ENCODE data around the gene LRRC3.
"Not testable (repeated sequence)": the region's sequence is repeated elsewhere in the genome, so short reads cannot be mapped to it uniquely, and the experiment has no call there.

Gene LRRC3, protein sequence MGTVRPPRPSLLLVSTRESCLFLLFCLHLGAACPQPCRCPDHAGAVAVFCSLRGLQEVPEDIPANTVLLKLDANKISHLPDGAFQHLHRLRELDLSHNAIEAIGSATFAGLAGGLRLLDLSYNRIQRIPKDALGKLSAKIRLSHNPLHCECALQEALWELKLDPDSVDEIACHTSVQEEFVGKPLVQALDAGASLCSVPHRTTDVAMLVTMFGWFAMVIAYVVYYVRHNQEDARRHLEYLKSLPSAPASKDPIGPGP

DNA sequence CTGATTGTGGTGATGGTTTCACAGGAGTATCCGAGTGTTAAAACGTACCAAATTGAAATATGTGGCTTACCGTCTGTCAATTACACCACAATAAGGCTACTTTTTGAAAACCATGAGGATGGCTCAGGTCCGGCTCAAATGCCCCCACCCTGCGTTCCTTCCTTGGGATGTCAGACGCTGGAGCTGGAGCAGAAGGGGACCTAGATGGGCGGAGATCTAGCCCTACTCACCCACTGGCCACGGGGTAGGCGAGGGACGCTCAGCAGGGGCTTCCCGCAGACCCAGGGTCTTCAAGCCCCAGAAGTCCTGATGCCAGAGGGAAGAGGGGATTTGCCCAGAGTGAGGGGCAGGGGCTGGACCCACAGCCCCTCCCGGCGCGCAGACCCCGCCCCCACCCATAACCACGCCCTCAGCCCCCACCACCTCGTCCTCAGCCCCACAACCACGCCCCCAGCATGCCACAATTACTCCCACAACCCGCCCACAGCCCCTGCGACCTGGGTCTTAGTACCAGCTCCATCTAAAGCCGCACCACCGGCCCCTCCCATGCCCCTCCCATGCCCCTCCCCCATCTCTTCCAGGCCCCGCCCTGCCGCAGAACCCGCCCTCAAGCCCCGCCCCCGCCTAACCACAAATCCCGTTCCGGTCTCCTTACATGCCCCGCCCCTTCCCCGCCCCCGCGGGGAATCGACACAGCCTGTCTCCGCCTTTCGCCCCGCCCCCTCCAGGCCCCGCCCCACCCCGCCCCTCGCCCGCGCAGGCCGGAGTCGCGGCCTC is at the start of gene LRRC3:
Gene LRRC3 (plus strand): TSS at position 764 of the 777 bp plus-strand sequence. CDS start 1,135 bp downstream, outside the sequence.
- DNase-seq (ENCODE audit: low read depth): peak; percentile 53

DNA sequence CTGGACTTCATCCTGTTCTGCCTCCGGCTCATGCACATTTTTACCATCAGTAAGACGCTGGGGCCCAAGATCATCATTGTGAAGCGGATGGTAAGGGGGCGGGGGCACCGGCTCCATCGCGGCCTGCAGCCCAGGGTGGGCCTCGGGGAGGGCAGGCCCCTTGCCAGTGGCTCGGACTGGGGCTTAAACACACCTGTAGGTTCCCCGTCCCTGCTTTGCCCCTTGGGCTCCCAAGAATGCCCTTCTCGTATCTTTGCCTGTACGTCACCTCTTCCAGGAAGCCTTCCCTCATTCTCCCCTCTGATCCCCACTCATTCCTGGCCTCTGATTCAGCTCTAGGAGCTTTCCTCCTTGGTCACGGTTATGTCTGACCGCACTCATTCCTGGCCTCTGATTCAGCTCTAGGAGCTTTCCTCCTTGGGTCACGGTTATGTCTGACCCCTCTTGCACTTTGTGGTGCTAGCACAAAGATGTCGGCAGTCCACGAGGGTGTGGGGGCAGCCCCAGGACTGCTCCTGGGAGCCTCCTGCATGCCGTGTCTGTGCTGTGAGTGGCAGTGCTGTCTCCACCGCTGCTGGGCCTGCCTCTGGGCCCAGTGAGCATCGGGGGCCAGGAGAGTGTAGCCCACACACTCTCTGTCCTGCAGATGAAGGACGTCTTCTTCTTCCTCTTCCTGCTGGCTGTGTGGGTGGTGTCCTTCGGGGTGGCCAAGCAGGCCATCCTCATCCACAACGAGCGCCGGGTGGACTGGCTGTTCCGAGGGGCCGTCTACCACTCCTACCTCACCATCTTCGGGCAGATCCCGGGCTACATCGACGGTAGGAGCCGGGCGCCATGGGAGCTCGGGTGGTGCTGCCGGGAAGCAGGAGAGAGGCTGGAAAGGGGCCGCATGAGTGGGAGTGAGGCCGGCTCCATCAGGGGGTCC is 49.1 kb upstream of the LRRC3 start:
- no peak for DNase-seq (ENCODE audit: low read depth)

DNA sequence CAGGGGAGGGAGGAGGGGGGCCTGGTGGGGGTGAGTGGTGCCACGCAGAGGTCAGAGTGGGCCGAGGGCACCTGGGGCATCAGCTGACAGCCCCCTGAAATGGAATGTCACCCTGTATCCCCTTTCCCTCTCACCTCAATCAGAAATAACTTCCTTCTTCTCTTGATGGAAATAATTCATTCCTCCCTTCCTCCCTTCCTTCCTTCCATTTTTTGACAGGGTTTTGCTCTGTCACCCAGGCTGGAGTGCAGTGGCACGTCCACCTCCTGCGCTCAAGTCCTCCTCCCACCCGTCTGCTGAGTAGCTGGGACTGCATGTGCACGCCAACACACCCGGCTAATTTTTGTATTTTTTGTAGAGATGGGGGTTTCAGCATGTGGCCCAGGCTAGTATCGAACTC is 48.4 kb upstream of the LRRC3 start:
- DNase-seq (ENCODE audit: low read depth): no peak

DNA sequence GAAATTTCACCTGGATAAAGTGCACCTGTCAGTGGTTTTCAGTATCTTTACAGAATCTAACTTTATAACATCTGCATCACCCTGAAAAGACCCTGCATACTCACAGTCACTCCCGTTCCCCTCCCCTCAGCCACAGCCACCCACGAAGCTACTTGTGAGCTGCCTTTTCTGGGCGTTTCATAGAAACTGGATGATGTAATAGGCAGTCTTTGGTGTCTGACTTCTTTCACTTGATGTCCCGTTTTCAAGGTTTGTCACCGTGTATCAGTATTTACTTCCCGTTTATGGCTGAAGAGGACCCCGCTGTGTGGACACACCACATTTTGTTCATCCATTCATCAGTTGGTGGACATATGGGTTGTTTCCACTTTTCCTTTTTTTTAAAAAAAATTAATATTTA is 47.8 kb upstream of the LRRC3 start:
- no peak for DNase-seq (ENCODE audit: low read depth)

DNA sequence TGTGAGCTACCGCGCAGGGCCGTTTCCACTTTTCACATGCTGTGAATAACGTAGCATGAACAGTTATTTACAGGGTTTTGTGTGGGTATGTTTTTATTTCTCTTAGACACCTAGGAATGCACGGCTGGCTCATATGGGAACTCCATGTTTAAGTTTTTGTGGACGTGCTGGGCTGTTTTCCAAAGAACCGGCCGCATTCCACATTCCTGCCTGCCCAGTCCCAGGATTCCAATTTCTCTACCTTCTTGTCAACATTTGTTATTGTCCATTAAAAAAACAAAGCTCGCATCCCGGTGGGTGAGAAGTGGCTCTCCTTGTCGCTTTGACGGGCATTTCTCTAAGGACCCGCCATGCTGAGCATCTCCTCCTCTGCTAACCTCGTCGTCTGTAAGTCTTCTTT is 47.1 kb upstream of the LRRC3 start:
- DNase-seq (ENCODE audit: low read depth): no peak

DNA sequence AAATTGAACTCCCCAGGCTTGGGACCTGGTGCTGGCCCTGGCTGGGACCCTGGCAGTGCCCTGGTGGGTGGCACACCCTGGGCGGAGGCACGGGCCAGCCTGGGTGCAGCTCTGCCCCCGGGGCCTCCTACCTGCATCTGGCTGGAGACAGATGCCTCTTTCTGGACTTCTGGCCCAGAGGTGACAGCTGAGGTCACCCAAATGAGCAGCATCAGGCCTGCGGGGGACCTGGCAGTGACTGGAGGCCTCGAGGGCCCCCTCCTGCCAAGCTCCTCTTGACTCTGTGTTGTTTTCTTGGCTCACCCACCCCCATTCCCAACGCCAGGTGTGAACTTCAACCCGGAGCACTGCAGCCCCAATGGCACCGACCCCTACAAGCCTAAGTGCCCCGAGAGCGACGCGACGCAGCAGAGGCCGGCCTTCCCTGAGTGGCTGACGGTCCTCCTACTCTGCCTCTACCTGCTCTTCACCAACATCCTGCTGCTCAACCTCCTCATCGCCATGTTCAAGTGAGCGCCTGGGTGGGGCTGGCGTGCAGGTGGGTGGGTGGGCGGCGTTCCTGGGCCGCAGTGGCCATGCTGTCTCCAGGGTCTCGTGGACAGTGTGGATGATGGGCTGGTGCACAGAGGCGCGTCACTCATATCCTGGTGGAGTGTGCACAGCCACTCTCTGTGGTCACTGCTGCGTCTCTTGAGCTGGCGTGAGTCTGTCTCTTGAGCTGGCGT is 41.6 kb upstream of the LRRC3 start:
- no peak for DNase-seq (ENCODE audit: low read depth)

DNA sequence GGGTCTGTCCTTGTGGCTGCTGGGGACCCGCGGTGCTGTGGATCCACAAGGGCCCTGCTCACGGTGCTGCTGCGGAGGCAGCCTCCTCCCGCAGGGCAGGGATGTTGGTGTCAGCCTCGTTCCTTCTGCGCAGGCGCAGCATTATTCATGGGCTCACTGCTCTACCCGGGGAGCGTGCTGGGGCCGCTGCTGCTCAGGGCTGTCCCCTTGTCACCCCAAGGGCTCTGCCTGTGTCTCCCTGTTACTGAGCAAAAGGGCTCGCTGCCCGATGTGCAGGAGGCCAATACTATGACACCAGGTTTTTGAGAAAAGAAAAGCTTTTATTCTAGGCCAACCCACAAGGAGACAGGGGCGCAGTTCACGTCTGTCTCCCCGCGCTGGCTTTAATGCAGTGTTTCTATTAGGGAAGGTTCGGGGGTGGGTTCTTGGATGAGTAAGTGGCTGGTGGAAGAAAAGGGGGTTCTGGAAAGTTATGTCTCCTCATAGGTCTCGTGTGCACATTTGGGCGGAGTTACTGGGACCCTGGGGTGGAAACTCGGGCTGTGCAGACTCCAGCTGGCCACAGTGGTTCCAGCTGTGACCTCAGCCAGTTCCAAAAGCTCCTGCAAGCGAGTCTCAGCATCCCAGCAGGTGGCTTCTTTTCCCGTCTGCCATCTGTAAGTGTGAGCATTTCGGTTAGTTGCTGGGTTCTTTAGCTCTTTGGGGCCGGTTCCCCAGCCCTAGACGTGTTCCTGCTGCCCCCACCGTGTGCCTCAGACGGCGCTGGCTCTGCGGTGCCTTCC is 40.8 kb upstream of the LRRC3 start:
- DNase-seq (ENCODE audit: low read depth): no peak

DNA sequence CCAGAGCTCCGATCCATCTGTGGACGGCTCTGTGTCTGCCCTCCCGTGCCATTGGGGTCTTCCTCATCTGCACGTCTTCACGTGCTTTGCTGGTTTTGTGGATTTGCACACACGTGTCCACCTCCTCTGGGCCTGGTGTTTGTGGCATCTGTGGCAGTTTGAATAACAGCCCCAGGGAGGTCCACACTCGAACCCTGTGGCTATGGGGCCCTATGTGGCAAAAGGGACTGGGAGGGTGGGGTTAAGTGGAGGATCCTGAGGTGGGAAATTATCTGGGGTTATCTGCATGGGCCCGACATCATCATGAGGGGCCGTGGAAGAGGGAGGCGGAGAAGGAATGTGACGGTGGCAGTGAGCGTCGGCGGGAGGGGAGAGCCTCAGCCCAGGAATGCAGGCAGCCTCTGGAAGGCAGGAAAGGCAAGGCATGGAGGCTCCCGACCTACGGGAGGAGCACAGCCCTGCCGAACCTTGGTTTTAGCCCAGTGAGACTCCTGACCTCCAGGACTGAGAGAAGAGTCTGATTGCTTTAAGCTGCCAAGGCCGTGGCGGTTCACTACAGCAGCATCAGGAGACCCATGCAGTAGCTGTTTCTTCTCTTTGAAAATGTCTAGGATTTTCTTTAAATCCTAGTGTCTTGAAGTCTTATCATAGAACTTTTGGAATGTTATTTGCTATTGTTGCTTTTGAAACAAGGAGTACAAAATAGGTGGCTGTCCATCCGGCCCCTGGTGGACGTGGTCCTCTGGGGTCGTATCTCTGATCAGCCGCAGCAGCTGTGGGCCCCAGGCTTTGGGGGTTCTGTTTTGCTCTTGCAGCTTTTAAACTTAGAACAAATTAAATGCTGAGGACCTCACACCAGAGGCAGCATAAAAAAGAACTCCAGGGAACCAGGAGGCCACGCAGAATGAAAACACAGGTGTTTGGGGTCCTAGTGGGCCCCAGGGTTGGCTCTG is 40.0 kb upstream of the LRRC3 start:
- no peak for DNase-seq (ENCODE audit: low read depth)

DNA sequence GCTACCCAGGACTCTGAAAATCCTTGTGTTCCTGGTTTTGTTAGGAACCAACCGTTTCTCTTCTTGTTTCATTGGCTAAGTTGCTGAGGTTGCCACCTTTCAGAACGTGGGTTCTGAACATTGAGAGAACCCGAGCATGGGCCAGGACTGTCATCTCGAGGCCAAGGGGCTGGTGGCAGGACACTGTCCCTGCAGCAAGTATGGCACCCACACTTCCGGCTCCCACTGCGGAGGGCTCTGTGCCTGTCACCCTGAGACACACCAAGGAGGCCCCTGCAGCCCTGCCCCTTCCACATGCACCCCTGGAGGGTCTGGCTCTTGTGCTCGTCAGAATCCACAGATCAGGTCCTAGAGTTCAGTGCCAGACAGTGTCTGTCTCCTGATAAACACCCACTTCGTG is 39.1 kb upstream of the LRRC3 start:
- DNase-seq (ENCODE audit: low read depth): no peak

DNA sequence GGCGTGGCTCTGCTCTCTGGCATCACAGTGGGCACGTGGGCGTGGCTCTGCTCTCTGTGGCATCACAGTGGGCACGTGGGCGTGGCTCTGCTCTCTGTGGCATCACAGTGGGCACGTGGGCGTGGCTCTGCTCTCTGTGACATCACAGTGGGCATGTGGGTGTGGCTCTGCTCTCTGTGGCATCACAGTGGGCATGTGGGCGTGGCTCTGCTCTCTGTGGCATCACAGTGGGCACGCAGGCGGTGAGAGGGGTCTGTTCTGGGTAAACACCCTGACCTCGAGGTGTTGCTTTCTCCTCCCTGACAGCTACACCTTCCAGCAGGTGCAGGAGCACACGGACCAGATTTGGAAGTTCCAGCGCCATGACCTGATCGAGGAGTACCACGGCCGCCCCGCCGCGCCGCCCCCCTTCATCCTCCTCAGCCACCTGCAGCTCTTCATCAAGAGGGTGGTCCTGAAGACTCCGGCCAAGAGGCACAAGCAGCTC is 37.6 kb upstream of the LRRC3 start:
- not testable (repeated sequence) for DNase-seq (ENCODE audit: low read depth)

DNA sequence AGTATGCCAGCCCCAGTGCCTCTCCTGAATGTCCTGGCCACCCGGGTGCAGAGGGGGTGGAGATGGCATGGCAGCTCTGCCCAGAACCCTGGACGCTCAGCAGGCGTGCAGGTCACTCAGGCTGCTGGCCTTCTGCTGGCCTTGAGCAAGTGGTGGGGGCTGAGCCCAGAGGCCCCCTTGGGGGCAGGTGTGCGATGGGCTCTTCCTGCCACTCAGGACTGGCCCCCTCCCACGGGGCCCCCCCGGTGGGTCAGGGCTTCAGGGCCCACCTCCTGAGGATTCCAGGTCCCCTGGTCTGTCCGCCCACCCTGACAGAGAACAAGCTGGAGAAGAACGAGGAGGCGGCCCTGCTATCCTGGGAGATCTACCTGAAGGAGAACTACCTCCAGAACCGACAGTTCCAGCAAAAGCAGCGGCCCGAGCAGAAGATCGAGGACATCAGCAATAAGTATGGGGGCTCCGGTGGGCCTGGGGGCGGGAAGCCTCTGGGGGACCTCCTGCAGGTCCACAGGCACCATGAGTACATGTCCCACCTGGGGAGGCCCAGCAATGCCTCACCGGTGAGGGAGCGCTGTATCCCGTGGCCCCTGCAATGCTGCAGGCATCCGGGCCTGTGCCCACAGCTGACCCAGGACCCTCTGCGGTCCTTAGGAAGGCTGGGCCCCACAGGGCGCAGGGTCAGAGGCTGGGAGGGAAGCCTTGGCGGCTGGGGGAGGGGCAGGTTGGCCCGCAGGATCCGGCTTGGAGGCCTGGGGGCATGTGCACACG is 37.0 kb upstream of the LRRC3 start:
- DNase-seq (ENCODE audit: low read depth): no peak

DNA sequence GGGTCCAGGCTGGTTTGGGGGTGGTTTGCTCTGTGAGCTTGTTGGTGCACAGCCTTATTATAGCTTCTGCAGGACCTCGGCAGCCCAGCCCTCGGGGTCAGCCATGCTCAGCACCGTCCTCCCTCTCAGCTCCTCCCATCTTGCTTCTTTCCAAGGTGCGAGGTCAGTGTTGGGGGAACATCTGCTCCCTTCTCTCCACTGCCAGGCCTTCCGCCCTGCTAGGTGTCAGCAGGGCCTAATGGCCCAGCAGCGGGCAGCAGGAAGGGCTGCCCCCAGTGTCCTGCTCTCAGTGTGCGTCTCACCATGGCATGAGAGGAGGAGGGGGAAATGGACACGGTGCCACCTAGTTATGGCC is 36.5 kb upstream of the LRRC3 start:
- no peak for DNase-seq (ENCODE audit: low read depth)

DNA sequence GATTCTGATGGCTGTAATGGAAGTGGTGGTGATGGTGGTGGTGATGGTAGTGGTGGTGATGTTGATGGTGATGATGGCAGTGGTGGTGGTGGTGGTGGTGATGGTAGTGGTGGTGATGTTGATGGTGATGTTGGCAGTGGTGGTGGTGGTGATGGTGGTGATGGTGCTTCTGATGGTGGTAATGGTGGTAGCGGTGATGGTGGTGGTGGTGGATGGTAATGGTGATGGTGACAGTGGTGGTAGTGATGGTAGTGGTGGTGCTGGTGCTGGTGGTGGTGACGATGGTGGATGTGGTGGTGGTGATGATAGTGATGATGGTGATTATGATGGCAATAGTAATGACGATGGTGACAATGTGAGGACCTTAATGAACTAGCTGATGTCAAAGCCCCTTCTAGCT is 35.6 kb upstream of the LRRC3 start:
- no peak for DNase-seq (ENCODE audit: low read depth)

DNA sequence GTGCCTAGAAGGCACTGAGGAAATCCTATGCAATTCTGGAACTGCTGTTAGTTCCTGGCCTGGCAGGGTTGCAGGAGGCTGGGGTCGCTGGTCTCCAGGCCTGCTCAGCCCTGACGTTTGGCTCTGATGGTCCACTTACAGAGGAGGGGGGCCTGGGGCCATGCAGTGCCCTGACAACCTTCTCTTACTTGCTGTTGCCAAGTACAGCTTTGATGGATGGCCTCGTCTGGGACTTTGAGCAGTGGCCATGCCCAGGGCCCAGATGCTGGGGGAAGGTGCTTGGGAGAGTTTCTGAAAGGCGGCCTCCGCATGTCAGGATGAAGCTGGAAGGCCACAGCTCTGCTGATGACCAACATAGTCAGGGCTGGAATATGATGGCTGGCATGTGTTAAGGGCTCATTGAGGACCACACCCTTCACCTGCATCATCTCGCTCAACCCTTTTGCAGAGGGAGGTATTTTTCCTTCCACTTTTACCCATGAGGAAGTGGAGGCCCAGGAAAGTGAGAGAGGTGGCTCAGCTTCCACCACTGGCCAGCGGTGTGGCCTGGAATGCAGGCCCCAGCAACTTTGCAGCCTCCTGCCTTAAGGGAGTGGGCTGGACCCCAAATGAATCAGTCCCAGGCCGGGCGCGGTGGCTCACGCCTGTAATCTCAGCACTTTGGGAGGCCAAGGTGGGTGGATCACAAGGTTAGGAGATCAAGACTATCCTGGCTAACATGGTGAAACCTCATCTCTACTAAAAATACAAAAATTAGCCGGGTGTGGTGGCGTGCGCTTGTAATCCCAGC is 34.7 kb upstream of the LRRC3 start:
- DNase-seq (ENCODE audit: low read depth): no peak

DNA sequence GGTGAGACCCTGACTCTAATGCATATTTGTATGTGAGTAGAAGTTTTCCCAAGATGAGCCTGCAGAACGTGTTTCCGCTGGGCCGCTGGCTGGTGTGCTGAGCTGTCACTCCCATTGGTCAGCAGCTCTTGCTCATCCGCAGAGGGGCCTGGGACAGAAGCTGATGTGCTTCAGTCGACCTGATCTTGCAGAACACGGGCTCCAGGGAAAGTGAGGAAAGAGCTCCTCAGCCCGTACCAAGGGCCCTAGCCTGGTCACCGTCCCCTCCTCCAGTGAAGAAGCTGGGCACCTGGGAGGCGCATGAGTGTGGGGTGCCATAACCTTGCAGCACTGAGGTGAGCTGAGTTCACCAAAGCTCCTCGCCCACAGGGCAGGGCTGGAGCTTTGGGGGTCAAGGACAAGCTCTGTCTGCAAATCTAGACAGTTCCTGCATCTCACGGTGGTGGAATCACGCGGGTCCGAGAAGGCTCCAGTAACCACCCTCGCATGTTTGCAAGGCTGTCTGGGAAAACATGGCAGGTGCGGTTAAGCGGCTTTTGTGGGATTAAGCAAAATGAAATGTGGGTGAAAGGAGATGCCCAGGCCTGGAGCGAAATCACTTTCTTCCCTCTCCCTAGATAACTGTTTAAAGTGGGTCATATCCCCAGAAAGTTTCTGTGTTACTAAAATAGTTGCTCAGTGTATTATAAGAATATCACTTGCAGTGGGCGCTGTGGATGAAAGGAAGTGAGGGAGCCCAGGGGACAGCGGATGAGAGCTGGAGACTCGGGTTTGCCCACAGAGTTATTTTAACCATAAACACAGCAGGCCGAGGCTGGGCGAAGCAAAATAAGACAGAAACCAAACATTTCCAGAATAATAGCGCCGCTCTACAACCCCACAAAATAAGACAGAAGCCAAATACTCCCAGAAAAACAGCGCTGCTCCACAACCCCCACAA is 33.1 kb upstream of the LRRC3 start:
- no peak for DNase-seq (ENCODE audit: low read depth)

DNA sequence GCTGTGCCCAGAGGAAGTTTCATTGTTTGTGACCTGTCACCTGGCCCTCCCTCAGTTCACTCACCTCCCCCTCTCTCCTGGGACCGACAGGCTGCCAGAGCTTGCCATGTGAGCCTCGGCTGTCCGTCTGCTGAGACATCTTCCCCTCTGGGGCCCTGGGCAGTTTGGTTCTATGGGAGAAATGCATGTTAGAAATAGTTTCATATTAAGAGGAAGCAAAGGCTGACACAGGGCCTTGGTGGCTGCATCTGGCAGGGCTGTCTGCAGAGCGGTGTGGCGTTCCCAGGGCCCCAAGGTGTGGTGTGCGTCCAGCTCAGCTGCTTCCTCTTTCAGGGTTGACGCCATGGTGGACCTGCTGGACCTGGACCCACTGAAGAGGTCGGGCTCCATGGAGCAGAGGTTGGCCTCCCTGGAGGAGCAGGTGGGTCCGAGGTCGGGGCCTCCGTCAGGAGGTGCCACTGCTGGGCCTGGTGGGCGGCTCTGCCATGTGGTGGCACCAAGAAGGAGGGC is 31.9 kb upstream of the LRRC3 start:
- no peak for DNase-seq (ENCODE audit: low read depth)

Measured in stimulated activated CD8-positive, alpha-beta memory T cell treated with anti-CD3 and anti-CD28 coated beads, Interleukin-15, amount 100 ng/mL, for 24 hours (primary cell).